Gastrocnemius medialis (tissue), 4 donors: ENCODE measurements around the gene UTP14C.

Experiments
- CTCF ChIP-seq, 5 experiments: fragments of 450-650 bp in 3 of 5; fragments of 200-600 bp in 2 of 5; sonication (generic) in 2 of 5; IDR thresholded peaks in 4 of 5; conservative IDR thresholded peaks in 1 of 5; 1 replicate in 4 of 5; 2 replicates in 1 of 5; pipeline ENCODE4 v1.5.1; 2016 to 2019; ENCODE audit warnings: antibody characterized with exemption in 5 of 5, mild to moderate bottlenecking in 3 of 5, moderate library complexity in 3 of 5
- POLR2A ChIP-seq, 2 donors: fragments of 450-650 bp; IDR thresholded peaks; one replicate each; pipeline ENCODE4 v1.6.1; 2017; ENCODE audit warnings: antibody characterized with exemption in 2 of 2, mild to moderate bottlenecking in 2 of 2, moderate library complexity in 2 of 2

GRCh38 chr13:52016296-52016695 lies 8.2 kb upstream of the UTP14C start:
- TF ChIP-seq CTCF (IDR thresholded peaks at IDR 0.05 in 4 of 5, conservative IDR thresholded peaks at IDR 0.05 in 1 of 5), result no peak
- no peak for TF ChIP-seq POLR2A (IDR thresholded peaks at IDR 0.05)
